GM12865 (cell line): ENCODE measurements around the gene UBE2G2.

Experiments used
- DNase-seq: peaks from one replicate; pipeline ENCODE4 v3.0.0; 2010; ENCODE audit warnings: low read depth
- H3K4me3 ChIP-seq: 2 replicates; pipeline ENCODE4 v1.5.1; 2011; ENCODE audit warnings: mild to moderate bottlenecking, low read depth, low read length, control low read depth
- TF ChIP-seq, protein P1 (sequence below): IDR thresholded peaks from 2 replicates; pipeline ENCODE4 v1.5.1; 2011; ENCODE audit warnings: low read length, control low read depth, low read depth, inconsistent platforms; ENCODE audit not compliant: insufficient read depth; ENCODE audit errors: missing control alignments

UBE2G2 gene

DNA sequence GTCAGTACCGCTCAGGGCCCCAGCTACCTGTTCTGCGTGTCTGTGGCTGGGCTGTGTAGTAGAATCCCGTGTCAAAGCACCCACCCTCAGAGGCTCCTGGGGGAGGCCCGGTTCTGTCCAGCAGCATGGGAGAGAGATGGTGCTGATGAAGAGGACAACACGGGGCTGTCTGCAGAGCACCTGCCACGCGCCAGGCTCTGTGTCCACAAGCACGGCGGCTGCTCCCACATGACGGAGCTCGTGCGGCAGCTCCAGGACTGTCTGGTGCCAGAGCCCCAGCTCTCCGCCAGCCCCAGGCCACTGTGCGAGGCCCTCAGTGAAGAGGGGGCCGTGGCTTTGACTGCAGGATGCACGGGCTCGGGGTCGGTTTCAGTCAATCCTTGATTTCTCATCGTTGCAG lies 48.3 kb downstream of the UBE2G2 start:
- TF ChIP-seq, protein P1, sequence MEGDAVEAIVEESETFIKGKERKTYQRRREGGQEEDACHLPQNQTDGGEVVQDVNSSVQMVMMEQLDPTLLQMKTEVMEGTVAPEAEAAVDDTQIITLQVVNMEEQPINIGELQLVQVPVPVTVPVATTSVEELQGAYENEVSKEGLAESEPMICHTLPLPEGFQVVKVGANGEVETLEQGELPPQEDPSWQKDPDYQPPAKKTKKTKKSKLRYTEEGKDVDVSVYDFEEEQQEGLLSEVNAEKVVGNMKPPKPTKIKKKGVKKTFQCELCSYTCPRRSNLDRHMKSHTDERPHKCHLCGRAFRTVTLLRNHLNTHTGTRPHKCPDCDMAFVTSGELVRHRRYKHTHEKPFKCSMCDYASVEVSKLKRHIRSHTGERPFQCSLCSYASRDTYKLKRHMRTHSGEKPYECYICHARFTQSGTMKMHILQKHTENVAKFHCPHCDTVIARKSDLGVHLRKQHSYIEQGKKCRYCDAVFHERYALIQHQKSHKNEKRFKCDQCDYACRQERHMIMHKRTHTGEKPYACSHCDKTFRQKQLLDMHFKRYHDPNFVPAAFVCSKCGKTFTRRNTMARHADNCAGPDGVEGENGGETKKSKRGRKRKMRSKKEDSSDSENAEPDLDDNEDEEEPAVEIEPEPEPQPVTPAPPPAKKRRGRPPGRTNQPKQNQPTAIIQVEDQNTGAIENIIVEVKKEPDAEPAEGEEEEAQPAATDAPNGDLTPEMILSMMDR: no peak
- no peak for DNase-seq
- H3K4me3 ChIP-seq: no peak overlapping the region

GRCh38 chr21:44752671-44753235 lies 48.9 kb downstream of the UBE2G2 start:
- H3K4me3 ChIP-seq: no peak overlapping the region
- no peak for DNase-seq

DNA sequence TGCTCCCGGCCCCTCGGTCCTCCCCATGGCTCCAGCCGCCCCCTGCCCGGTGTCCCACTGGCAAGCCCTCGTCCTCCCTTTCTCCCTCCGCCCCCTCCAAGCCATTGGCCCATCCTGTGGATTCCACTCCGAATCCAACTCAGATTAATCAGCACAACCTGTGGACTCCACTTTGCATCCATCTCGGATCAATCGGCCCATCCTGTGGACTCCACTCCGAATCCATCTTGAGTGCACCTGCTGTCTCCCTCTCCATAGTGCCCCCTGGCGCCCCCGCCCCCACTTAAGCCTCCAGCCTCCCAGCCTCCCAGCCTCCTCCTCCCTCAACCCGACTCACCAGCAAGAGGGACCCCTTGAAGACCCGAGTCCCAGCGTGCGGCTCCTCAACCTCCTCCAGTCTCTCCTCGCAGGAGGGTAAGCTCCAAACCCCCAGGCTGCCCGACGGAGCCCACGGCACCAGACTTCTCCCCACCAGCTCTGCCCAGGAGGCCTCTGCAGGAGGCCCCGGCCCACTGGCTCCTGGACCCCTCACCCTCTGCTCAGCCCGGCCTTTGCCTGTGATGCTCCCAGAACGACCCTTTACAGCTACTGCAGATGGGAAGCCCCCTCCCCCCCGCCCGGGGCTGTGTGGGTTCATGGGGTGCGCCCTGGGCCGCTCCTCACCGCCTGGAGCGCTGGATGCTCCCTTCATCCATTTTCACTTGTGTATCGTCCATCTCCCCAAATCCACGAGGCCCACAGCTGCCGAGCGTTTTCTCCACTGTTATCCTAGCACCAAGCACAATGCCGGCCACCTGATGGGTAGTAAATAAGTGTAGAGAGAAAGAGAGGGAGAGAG lies 49.6 kb downstream of the UBE2G2 start:
- H3K4me3 ChIP-seq: no peak overlapping the region
- TF ChIP-seq, protein P1: no peak
- no peak for DNase-seq

More at GRCh38 chr21:44752671-44753235, 48.9 kb downstream of the UBE2G2 start:
- TF ChIP-seq, protein P1: no peak

GRCh38 chr21:44751186-44751798 lies 50.3 kb downstream of the UBE2G2 start:
- no peak overlapping the region for H3K4me3 ChIP-seq
- TF ChIP-seq, protein P1: no peak

GRCh38 chr21:44750675-44751025 lies 51.0 kb downstream of the UBE2G2 start:
- TF ChIP-seq, protein P1: no peak
- DNase-seq: no peak
- H3K4me3 ChIP-seq: no peak overlapping the region

More at GRCh38 chr21:44751186-44751798, 50.3 kb downstream of the UBE2G2 start:
- DNase-seq: no peak

DNA sequence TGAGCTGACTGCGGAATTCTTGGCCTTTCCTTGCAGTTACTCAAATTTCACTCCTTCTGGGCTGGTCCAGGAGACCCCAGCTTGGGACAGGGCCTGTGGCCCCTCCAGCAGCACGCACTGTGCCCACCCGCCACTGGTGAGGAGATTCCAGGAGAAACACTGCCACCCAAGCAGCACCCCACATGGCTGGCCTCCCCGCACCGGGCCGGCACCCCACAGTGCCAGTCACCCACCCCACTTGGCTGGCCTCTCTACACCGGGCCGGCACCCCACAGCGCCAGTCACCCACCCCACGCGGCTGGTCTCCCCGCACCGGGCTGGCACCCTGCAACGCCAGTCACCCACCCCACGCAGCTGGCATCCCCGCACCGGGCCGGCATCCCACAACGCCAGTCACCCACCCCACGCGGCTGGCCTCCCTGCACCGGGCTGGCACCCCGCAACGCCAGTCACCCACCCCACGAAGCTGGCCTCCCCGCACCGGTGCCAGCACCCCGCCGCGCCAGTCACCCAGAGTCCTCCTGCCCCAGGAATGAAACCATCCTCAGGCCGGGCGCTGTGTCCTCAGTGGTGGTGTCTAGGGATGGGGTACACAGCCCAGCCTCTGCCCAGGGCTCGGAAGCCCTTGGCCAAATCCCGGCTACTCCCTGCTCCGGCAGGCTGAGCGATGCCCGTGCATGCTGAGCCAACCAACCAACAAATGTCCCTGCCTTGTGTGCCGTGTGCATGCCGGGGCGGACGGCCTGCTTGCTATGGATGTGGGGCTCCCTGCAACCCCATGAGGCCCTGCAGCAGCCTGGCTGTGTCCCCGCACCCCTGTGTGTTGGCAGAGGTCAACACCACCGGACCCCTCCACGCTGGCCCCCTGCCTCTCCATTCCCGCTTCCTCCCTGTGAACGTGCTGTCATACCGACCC lies 51.6 kb downstream of the UBE2G2 start:
- TF ChIP-seq, protein P1: no peak
- no peak for DNase-seq
- H3K4me3 ChIP-seq: no peak overlapping the region
